ENCODE measurements around the gene PLEKHG3. TPM values are rescaled to one million over a fixed set of nuclear protein-coding genes. Genes with fewer than 3 reads are reported as not detected.
A peak's percentile ranks its signal among the peaks of the same experiment; 100 is the strongest.

Gene PLEKHG3
- total RNA-seq, 1 donor from 2014 or later, result 22.0 TPM

DNA sequence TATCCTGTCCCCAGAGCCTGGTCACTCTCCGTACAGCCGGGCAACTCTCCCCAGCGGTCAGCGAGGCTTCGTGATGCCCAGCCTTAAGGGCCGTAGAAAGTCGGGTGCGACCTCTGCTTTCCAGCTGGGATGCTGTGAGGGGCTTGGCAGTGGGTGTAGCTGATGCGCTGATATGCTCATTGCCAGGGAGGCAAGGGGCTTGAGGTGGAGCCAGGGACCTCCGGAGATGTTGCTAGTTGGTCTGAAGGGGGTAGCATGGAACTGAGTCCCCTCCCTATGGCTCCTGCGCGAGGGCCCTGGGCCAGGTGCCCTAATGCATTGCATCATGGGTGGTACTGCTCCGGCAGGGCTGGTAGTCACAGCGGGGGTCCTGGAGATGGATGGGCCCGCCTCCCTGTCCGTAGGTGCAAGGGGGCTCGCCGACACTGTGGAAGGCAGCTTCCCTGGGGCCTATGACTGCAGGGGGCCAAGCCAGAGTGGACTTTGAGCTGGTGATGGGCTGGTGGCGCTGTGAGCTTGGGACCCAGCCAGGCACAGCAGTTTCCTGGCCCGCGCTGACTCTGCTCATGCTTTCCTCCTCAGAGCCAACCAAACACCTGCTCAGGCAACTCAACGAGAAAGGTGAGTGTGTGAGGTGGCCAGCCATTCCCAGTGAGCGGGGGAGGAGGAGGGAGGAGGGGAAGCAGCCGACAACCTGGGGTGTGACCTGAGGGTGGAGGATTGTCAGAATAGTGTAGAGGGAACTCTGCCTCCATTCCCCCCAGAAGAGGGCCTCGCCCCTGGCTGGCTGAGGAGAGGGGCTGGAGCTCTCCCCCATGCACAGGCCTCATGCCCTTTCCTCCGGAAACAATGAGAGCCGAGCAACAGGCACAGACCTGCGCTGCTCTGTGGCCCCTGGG, 32.3 kb downstream of the PLEKHG3 start:
- no peak for ATAC-seq
- intact Hi-C loops (cut with micrococcal nuclease), result no loop called here

DNA sequence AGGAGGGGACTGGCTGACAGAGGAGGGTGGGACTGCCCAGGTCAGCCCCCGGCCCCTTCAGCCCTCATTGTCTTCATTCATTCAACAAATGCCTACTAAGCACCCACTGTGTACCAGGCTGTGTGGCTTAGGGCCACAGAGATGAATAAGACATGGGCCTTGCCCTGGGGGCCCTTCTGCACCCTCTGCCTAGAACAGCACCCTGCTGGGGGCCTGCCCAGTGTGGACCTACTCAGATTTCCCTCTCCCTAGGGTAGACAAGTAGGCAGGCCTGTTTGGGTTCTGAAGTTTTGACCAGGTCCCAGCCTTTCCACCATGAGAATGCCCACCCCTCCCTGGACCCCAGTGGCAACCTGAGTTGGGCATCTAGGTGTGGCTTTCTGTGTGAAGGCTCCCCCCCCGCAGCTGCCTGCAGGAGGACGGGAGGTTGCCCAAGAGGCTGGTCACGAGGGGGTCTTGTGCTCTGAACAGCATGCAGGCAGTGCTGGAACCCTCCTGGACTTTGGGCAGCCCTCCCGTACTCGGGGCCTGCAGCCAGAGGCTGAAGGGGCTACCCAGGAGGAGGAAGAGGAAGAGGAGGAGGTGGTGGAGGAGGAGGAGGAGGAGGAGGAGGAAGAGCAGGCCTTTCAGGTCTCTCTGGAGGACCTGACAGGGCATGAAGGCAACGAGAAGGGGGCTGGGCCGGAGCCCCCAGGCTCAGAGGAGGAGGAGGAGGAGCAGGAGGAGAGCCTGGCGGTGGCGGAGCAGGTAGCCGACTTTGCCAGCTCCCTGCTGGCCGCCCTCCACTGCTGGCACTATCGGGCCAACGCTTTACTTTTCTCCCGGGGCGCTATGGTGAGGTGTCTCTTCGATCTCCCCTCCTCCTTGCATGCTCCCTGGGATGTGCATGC, 33.4 kb downstream of the PLEKHG3 start:
- ATAC-seq, result no peak
- intact Hi-C loops (cut with micrococcal nuclease), result no loop called here
- DNase-seq, result no peak

More for the DNA sequence above, 32.3 kb downstream of the PLEKHG3 start:
- no peak for DNase-seq

DNA sequence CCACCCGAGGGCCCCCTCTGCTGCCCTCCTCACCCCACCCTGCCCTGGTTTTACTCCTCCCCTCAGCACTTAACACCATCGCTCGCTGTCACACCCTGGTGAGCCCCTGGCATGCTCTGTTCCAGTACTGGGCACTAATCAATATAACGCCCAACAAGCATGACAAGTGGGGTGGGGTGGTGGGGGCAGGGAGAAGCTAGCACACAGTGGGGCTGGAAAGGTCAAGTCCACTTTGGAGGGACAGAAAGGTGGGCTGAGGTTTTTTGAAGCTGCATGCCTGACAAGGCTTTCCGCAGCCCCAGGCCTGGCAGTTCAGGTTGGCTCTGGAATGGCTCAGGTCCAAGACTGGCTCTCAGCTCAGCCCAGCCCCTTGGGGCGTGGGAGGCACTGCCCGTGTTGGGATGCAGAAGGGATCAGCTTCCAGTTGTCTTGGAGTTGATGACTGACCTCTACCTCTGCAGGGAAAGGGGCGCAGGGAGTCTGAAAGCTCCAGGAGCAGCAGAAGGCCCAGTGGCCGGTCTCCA, 34.1 kb downstream of the PLEKHG3 start:
- intact Hi-C loops (cut with micrococcal nuclease), result no loop called here
- DNase-seq (no peak), ATAC-seq (no peak)

DNA sequence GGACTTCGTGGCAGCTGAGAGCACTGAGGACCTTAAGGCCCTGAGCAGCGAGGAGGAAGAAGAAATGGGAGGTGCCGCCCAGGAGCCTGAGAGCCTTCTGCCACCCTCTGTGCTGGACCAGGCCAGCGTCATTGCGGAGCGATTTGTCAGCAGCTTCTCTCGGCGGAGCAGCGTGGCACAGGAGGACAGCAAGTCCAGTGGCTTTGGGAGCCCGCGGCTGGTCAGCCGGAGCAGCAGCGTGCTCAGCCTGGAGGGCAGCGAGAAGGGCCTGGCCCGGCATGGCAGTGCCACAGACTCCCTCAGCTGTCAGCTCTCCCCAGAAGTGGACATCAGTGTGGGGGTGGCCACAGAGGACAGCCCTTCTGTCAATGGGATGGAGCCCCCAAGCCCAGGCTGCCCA, 37.0 kb downstream of the PLEKHG3 start:
- DNase-seq, result no peak
- intact Hi-C loops (cut with micrococcal nuclease), result no loop called here
- ATAC-seq, result no peak

DNA sequence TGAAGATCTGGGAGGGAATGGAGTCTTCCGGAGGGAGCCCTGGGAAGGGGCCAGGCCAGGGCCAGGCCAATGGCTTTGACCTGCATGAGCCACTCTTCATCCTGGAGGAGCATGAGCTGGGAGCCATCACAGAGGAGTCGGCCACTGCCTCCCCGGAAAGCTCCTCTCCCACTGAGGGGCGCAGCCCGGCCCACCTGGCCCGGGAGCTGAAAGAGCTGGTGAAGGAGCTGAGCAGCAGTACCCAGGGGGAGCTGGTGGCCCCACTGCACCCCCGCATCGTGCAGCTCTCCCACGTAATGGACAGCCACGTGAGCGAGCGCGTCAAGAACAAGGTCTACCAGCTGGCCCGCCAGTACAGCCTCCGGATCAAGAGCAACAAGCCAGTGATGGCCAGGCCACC, 37.7 kb downstream of the PLEKHG3 start:
- DNase-seq (no peak), ATAC-seq (no peak)
- intact Hi-C loops (cut with micrococcal nuclease), result no loop called here

DNA sequence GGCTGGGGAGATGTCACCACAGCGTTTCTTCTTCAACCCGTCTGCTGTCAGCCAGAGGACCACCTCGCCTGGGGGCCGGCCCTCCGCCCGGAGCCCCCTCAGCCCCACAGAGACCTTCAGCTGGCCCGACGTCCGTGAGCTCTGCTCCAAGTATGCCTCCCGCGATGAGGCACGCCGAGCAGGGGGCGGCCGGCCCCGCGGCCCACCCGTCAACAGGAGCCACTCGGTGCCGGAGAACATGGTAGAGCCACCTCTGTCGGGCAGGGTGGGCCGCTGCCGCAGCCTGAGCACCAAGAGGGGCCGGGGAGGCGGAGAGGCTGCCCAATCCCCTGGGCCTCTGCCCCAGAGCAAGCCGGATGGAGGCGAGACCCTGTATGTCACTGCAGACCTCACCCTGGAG, 38.8 kb downstream of the PLEKHG3 start:
- DNase-seq, result no peak

DNA sequence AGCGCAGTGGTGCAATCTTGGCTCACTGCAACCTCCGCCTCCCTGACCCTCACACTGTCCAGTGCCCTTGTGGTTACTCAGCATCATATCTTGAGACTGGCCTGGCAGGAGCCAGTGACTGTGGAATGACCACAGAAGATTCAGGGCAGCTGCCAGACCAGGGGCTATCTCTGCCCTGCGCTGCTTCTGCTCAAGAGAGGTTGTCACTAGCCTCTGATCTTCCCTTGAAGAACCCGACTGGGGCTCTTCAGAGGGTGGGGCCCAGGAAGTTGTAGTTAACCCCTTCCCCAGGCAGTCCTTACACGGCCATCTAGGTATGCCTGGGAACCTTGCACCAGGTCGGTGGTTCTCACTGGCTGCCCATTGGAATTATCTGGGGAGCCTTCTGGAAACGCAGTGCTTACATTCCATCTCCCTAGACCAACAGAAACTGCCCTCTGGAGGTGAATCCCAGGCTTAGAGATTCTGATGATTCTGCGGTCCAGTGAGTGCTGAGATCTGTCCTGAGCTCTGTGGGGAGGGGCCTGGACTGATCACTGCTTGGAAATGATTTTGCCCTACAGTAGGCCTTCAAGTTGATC, 41.4 kb downstream of the PLEKHG3 start:
- peak; percentile 49 for ATAC-seq
- intact Hi-C loops (cut with micrococcal nuclease), result no loop called here
- DNase-seq, result no peak

More for the DNA sequence above, 38.8 kb downstream of the PLEKHG3 start:
- intact Hi-C loops (cut with micrococcal nuclease), result no loop called here
- ATAC-seq, result no peak

DNA sequence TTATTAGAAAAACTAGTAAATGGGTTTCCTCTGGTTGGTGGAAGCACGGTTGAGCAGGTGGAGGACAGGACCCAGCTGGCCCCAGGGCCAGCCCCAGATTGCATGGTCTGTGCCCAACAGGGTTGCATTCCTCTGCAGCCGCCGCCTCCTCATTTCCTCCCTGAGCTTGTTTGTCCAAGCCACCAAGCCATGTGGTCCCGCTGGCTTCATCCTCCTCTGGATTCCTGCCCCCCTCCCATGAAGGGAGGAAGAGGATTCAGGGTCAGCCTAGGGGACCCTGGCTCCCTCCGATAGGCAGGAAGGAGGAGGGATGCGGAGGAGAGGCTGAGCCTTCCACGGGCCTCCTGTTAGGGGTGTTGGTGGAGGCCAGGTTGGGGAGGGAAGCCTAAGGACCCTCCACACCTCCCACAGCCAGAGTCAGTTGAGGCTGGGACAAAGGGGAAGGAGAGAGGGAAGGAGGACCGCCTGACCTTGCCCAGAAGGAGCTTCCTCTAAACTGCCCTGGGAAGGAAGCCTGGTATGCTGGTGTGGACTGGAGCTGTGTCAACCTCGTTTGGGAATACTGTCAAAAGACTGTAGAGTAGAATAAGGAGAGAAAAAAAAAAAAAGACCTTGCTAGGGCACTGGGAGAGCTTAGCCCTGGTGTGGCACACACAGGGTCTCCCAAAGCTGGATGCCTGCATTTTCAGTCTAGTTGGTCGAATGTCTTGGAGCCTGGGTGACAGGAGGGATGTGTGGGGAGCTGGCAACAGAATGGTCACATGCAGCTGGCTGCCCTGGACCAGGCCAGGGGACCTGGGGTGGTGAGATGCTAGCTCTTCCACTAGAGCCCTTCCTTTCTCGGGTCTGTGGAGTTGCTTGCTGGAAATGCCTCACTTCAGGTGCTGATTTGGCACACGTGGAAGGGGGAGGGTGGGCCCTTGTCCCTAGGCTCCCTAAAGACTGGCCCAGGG, 42.4 kb downstream of the PLEKHG3 start:
- intact Hi-C loops (cut with micrococcal nuclease), result no loop called here
- DNase-seq, result no peak
- ATAC-seq, result peak; percentile 35

DNA sequence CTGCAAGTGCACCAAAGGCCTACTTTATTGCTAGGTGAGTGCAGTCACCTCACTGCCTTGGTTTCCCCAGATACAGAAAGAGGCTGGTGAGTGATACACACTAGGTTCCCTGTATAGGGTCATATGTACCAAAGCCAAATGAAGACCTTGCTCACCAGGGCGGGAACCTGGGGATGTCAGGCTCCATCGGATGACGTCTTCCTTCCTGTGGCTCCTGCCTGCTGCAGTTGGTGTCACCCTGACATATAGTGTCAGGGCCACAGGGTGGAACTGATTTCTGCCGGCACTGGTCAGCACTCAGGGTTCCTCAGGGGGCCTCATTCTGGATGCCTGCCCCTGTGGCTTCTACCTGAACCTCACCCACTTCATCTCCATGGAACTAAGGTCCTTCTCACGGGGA, 43.1 kb downstream of the PLEKHG3 start:
- intact Hi-C loops (cut with micrococcal nuclease), result no loop called here
- DNase-seq (no peak), ATAC-seq (no peak)

DNA sequence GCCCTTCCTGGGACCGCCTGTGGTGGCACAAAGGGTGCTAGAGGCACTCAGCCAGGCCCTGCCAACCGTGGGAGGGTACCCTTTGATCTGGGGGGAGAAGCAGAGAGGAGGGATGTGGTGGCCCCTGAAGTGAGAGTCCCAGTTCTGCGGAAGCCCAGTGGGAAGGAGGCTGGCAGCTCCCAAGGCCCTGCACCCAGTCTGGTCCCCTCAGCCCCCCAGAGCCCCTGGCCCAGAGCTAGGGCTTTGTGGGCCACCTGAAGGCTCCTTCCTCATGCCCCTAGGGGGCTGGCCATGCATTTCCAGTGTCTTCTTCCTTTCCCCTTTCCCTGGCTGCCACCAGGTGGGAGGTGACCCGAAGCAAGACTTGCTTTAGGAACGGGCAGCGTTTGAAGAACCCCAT, 44.3 kb downstream of the PLEKHG3 start:
- intact Hi-C loops (cut with micrococcal nuclease), result no loop called here
- DNase-seq (no peak), ATAC-seq (no peak)

DNA sequence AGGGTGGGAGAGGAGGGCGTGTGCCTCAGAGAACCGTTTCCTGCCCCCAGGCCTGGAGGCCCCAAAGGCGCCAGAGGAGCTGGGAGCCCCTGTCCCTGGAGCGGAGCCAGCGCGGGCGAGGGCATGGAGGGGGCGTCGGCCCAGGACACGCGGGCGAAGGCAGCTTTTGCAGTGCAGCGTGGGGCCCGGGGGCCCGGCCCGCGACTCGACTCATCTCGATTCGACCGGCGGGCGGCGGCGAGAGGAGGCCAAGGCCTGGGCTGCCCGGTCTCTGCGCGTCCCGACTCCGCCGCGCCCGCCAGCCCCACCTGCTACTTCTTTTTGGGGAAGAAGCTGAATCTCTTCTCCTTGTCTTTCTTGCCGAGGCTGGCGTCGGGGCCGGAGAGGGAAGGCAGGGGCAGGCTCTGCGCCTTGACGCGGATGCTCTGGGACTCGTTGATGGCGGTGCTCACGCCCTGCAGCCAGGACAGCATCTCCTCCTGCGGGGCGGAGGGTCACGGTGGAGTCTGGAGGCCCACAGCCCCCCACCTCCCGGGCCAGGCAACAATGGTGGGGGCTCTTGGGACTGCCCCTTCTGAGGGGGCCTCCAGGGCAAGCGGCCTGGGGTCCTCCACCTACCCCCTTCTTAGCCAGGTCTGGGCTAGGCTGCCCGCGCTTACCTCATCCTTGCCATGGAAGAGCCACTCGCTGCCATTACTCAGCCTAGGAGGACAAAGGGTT, 44.9 kb downstream of the PLEKHG3 start:
- DNase-seq (no peak), ATAC-seq (no peak)
- intact Hi-C loops (cut with micrococcal nuclease), result no loop called here

DNA sequence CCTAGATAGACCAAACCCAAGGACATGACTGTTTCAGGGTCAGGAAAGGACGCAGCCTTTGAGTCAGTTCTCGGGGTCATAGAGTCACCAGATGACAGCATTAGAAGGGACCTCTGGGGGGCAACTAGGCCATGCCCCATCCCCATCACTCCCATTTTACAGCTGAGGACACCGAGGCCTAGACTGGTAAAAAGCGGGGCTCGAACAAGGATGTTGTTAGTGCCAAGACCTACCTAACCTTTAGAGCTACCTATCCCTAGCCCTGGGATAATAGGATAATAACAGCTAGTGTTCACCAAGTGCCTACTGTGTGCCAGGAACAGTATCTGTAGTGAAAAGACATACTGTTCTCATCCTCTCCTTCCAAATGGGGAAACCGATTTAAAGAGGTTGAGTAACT, 48.7 kb downstream of the PLEKHG3 start:
- intact Hi-C loops (cut with micrococcal nuclease), result no loop called here
- DNase-seq, result no peak
- no peak for ATAC-seq

DNA sequence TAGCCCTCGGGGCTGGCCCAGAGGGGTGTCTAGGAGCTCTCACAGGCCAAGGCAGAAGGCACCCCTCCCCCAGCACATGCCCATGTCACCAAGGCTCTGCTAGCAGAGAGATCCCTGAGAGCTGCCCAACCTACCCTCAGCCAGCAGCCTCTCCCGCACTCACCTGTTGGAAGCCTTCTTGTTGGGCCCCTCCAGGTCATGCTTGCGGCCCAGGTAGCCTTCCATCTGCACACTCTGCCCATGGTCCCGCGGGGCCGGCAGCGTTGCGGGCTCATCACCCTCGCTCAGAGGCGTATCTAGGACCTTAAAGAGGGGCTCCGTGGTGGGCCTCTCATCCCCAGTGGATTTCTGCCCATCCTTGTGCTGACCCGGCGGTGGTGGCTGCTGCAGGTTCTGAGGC, 49.1 kb downstream of the PLEKHG3 start:
- DNase-seq (no peak), ATAC-seq (no peak)
- intact Hi-C loops (cut with micrococcal nuclease), result no loop called here

DNA sequence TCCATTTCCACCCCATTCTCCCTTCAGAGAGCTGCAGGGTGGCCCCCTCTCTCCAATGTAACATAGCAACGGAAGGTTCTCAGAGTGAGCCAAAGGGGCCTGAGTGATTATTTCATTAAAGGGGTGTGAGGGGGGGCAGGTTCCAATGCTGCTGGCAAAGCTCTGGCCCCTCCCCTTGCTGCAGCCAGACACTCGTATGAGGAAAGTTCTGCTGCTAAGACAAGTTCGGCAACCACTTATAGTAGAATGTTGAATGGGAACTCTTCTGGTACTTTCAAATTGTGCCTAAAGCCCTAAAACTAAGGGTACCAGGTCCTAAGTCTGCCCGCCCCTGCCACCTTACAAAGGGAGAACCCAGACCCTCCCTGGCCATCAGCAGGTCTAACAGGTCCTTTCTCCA, 49.8 kb downstream of the PLEKHG3 start:
- DNase-seq (no peak), ATAC-seq (no peak)
- intact Hi-C loops (cut with micrococcal nuclease), result no loop called here

DNA sequence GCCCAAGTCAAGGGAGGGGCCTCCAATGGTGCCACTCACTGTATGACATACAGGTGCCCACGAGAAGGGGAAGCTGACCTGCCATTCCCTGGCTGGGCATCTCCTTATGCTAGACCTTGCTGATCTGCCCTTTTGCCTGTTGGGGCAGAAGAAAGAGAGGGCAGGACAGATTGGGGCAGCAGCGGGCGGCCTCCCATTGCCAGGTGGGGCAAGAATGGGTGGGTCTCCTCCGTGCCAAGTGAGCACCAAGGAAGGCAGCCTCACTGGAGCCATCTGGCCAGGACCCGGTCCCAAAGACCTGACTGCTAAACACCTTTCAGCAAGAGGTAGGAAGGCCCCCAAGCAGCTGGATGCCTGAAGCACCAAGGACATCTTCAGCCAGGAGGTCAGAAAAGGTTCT, 50.5 kb downstream of the PLEKHG3 start:
- DNase-seq, result no peak
- intact Hi-C loops (cut with micrococcal nuclease), result no loop called here
- ATAC-seq, result no peak

DNA sequence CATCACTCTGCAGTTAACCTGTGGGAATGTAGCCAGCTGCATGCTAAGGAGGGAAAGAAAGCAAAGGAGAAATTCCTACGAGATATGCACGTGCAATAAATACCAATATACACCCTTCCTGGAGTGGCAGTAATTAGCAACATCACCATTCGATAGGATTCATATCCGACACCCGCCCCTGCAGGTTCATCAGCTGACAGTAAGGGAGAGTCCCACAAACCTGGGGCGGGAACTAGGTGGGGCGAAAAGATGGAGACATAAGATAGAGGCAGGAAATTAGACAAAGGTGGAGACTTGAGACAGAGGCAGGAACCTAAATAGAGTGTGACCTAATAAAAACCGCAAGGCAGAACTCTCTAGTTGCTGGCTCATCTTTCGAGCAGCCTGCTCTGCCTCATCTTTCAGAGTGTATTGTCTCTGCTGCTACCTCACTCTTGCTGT, 51.6 kb downstream of the PLEKHG3 start:
- intact Hi-C loops (cut with micrococcal nuclease), result no loop called here
- DNase-seq (no peak), ATAC-seq (no peak)

DNA sequence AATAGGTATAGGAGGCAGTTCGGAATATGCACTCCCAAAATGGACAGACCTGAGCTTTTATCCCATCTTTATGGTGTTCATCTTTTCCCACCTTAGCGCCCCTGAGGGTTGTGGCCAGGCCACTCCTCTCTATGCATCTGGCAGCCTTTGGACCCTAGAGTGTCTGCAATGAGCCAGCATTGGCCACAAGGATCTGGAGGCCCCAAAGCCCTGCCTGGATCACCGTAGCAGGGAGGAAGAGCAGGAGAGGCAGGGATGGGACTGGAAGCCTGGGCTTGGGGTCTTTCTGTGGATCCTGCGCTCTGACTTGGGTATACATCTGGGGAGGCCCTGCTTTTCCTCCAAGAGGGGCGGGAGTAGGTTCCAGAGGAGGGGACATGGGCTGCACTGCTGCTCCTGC, 52.5 kb downstream of the PLEKHG3 start:
- ATAC-seq, result no peak
- no peak for DNase-seq
- intact Hi-C loops (cut with micrococcal nuclease), result no loop called here

DNA sequence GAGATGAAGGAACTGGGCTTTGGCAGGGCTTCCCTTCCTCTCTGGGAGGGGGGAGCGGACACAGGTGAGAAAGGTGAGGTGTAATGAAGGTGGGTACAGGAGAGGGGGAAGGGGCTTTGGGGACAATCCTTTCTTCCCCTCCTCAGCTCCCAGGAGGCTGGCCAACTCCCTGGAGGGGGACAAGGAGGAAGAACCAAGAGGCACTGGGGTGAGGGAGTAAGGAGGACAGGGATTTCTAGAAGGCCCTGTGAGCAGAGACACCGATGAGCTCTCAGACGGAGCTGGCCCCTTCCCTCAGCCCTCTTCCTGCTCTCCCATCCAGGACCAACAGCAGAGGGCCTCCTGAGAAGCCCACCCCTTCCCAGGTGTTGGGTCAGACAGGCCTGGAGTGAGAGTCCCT, 53.4 kb downstream of the PLEKHG3 start:
- DNase-seq (no peak), ATAC-seq (no peak)
- intact Hi-C loops (cut with micrococcal nuclease), result no loop called here

Measured in left ventricle myocardium superior (tissue), 1 donor.